ENCODE results near the gene ABLIM2.

The ABLIM2 gene

GRCh38 chr4:7967501-7968261 lies 190.9 kb downstream of the ABLIM2 start:
- Histone ChIP-seq H3K9me3 (ENCODE audit: severe bottlenecking) (no peaks in the 10 kb centered on the region), H3K4me1 (ENCODE audit: insufficient read depth, poor library complexity, severe bottlenecking) (peaks cover 45% of the 10 kb centered on the region), H3K27ac (ENCODE audit: poor library complexity, severe bottlenecking) (no peak overlapping the region), H3K36me3 (ENCODE audit: low read depth) (no peaks in the 10 kb centered on the region), H3K27me3 (ENCODE audit: insufficient read depth, poor library complexity, severe bottlenecking) (no peaks in the 10 kb centered on the region), H3K4me3 (ENCODE audit: severe bottlenecking) (no peak overlapping the region)
- TF ChIP-seq CTCF (IDR thresholded peaks at IDR 0.05; ENCODE audit: poor library complexity, severe bottlenecking), result no peak
- DNase-seq (ENCODE audit: low spot score), result no peak
- no peak for ATAC-seq (ENCODE audit: low read depth)

- Histone ChIP-seq H3K36me3 (ENCODE audit: low read depth) (no peaks in the 10 kb centered on the region), H3K27me3 (ENCODE audit: insufficient read depth, poor library complexity, severe bottlenecking) (no peaks in the 10 kb centered on the region), H3K4me3 (ENCODE audit: severe bottlenecking) (no peak overlapping the region), H3K27ac (ENCODE audit: poor library complexity, severe bottlenecking) (no peak overlapping the region), H3K9me3 (ENCODE audit: severe bottlenecking) (no peaks in the 10 kb centered on the region), H3K4me1 (ENCODE audit: insufficient read depth, poor library complexity, severe bottlenecking) (peaks cover 39% of the 10 kb centered on the region)
- TF ChIP-seq CTCF (IDR thresholded peaks at IDR 0.05; ENCODE audit: poor library complexity, severe bottlenecking), result no peak
- DNase-seq (ENCODE audit: low spot score), result no peak
- ATAC-seq (ENCODE audit: low read depth), result no peak
These were observed 191.6 kb downstream of the ABLIM2 start for GRCh38 chr4:7967063-7967440.

- ATAC-seq (ENCODE audit: low read depth), result no peak
- peaks cover 33% of the 10 kb centered on the region for H3K4me1 ChIP-seq (ENCODE audit: insufficient read depth, poor library complexity, severe bottlenecking)
- H3K27me3 ChIP-seq (ENCODE audit: insufficient read depth, poor library complexity, severe bottlenecking), result no peaks in the 10 kb centered on the region
These were observed 192.1 kb downstream of the ABLIM2 start for GRCh38 chr4:7966281-7967062.

GRCh38 chr4:7964890-7965662 lies 193.5 kb downstream of the ABLIM2 start:
- ATAC-seq (ENCODE audit: low read depth), result peak; percentile 28
- Histone ChIP-seq H3K27me3 (ENCODE audit: insufficient read depth, poor library complexity, severe bottlenecking) (no peaks in the 10 kb centered on the region), H3K4me3 (ENCODE audit: severe bottlenecking) (no peak overlapping the region), H3K9me3 (ENCODE audit: severe bottlenecking) (no peaks in the 10 kb centered on the region), H3K27ac (ENCODE audit: poor library complexity, severe bottlenecking) (peak overlapping the region; percentile 47), H3K36me3 (ENCODE audit: low read depth) (no peaks in the 10 kb centered on the region), H3K4me1 (ENCODE audit: insufficient read depth, poor library complexity, severe bottlenecking) (peaks cover 32% of the 10 kb centered on the region)
- TF ChIP-seq CTCF (IDR thresholded peaks at IDR 0.05; ENCODE audit: poor library complexity, severe bottlenecking), result no peak
- DNase-seq (ENCODE audit: low spot score), result peak; percentile 81

More at GRCh38 chr4:7966281-7967062, 192.1 kb downstream of the ABLIM2 start:
- DNase-seq (ENCODE audit: low spot score), result no peak
- Histone ChIP-seq H3K36me3 (ENCODE audit: low read depth) (no peaks in the 10 kb centered on the region), H3K27ac (ENCODE audit: poor library complexity, severe bottlenecking) (no peak overlapping the region), H3K9me3 (ENCODE audit: severe bottlenecking) (no peaks in the 10 kb centered on the region), H3K4me3 (ENCODE audit: severe bottlenecking) (no peak overlapping the region)
- TF ChIP-seq CTCF (IDR thresholded peaks at IDR 0.05; ENCODE audit: poor library complexity, severe bottlenecking), result no peak
